HG02642 (cell line): ENCODE results near the gene DNAJC6.
"Not testable (repeated sequence)": the region's sequence is repeated elsewhere in the genome, so short reads cannot be mapped to it uniquely, and the experiment has no call there.

Experiments used
- ATAC-seq: cut with Tn5 transposase; IDR thresholded peaks from one replicate; pipeline ENCODE4 v1.9.1; 2021; ENCODE audit warnings: mild to moderate bottlenecking; ENCODE audit not compliant: unreplicated experiment, poor library complexity

Gene DNAJC6

GRCh38 chr1:65423884-65424572 lies 114.7 kb downstream of the DNAJC6 start:
- no peak for ATAC-seq

DNA sequence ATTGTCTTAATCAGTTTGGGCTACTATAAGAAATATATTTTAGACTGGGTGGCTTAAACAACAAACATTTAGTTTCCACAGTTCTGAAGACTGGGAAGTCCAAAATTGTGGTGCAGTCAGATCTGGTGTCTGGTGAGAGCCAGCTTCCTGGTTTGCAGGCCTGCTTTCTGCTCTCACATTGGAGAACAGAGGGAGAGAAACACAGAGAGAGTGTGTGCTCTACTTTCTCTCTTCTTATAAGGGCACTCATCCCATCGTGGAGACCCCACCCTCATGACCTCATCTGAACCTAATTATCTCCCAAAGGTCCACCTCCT lies 115.2 kb downstream of the DNAJC6 start:
- ATAC-seq = no peak

DNA sequence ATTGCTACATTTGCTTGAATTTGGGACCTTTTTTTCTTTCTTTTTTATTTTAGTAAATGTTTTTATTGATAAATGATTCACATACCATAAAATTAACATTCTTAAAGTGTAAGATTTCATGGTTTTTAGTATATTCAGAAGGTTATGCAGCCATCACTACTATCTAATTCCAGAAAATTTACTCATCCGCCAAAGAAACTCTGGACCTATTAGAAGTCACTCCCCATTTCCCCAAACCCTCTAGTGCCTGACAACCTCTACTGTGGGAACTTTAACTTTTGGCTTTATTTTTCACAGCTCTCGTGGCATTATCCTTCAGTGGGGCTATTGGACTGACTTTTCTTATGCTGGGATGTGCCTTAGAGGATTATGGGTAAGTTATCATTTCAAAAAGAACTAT lies 115.7 kb downstream of the DNAJC6 start:
- ATAC-seq = no peak

DNA sequence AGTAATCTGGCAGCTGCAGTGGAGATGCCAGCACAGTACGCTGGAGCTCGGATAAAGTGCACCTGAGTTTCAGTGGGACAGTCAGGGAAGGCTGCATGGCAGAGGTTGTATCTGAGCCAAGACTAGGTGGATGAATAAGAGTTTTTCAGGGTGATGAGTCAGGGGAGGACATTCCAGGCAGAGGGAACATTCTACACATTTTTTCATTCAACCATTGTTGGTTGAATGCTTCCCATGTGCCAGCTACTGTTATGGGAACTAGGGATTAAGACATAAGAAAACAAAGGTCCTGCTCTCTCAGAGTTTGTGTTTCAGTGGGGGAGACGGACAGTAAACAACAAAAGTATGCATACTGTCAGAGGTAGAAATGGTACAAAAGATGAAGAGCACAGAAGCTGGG lies 116.4 kb downstream of the DNAJC6 start:
- no peak for ATAC-seq

DNA sequence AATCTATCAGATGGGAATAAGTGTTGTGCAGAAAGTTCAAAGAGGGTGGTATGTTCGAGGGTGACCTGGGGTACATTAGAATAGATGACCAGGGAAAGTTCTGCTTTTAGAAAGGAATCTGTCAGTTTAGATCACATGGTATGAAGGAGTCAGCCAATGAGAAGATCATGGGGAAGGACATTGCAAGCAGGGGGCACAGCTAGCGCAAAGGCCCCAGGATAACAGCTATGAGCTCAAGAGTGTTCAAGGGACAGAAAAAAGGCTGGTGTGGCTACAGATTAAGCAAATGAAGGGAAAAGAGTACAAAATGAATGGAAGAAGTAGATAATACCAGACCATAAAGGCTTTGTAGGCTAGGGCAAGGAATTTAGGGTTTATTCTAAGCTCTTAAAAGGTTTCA lies 119.7 kb downstream of the DNAJC6 start:
- ATAC-seq = no peak

GRCh38 chr1:65429806-65430205 lies 120.5 kb downstream of the DNAJC6 start:
- ATAC-seq = no peak

GRCh38 chr1:65431111-65431705 lies 121.9 kb downstream of the DNAJC6 start:
- no peak for ATAC-seq

DNA sequence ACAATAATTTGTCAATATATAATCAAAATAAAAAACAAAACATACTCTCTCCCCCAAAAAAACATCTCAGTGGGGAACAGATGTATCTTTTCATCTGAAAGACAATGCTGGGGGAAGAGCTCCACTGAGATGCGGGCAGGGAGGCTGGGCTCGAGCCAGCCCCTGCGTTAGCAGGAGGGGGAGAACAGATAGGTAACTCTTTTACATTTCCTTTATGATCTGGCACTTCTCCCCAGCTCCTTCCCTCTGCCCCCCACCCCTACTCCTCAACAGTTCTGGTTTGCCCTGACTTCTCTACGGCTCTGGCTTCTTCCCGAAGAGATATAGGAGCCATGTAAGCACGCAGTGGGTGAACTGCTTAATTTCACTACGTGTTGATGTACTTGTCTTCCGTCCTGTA lies 123.6 kb downstream of the DNAJC6 start:
- no peak for ATAC-seq

- no peak for ATAC-seq
Measured at GRCh38 chr1:65434255-65434654, 124.9 kb downstream of the DNAJC6 start.

DNA sequence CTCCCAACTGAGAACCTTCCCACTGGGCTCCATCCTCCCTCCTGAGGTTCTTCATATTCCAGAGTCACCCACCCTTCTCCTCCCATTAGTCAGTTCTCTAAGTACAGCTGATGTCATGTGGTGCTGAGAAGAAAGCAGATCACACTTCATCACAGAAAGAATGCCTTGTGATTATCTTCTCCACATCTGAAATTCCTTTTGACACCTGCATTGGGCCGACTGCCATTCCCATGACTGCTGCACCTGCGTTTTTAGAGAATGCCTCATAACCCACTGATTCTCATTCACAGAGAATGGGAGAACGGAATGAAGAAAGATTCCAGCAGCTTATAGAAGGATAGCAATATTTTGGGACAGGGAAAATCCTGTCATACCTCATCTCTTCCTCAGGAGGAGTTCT lies 125.4 kb downstream of the DNAJC6 start:
- ATAC-seq = no peak

GRCh38 chr1:65435987-65436386 lies 126.6 kb downstream of the DNAJC6 start:
- ATAC-seq = no peak

- ATAC-seq = no peak
Measured at GRCh38 chr1:65437616-65438015, 128.3 kb downstream of the DNAJC6 start.

- ATAC-seq = no peak
Measured at GRCh38 chr1:65440322-65440900, 131.1 kb downstream of the DNAJC6 start.

GRCh38 chr1:65440915-65441314 lies 131.6 kb downstream of the DNAJC6 start:
- no peak for ATAC-seq

GRCh38 chr1:65441464-65441863 lies 132.1 kb downstream of the DNAJC6 start:
- ATAC-seq = no peak

DNA sequence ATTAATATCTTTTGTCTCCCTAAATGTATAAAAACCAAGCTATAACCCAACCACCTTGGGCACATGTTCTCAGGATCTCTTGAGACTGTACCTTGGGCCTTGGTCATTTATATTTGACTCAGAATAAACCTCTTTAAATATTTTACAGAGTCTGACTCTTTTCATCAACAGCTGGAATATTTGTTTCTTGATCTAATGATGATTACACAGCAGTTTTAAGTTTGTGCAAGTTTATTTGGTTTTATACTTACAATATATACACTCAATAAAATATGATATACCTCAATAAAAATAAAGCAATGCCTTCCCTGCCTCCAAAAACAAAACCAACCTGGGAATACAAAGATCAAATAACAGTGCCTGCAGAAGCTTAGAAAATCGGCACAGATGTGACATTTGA lies 133.1 kb downstream of the DNAJC6 start:
- ATAC-seq = no peak

DNA sequence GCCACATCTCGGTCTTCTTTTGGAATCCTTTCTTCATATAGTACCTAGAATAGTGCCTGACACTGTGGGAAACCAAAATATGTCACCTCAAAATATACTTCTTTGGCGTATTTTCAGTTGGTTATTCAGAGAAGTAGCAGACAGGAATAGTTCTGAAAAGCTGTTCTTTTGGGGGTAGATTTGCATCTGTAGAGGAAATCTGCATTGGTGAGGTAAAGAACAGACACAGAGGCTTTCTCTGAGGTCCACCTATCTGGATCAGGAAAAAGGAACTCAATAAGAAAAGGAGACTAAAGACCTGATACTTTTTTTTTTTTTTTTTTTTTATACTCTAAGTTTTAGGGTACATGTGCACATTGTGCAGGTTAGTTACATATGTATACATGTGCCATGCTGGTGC lies 134.3 kb downstream of the DNAJC6 start:
- no peak for ATAC-seq

DNA sequence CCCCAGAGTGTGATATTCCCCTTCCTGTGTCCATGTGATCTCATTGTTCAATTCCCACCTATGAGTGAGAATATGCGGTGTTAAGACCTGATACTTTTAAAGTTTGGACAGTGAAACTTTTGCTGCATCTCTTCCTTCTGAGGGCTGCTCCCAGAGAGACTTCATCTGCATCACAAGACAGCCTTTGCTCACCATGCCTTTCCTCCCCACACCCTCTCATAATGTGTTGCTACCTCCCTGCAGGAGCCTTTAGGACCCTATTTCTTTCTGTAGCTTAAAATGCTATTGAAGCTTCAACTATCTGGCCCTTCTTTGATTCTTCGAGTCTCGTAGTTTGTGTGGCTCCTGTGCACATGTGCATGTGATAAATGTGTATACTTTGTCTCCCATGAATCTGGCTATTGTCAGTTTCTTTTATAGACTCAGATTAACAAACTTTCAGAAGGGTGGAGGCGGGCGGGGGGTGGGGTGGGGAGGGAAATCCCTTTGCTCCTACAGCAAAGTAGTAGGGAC lies 134.8 kb downstream of the DNAJC6 start:
- ATAC-seq = no peak

- no peak for ATAC-seq
Measured at GRCh38 chr1:65445837-65446236, 136.5 kb downstream of the DNAJC6 start.

GRCh38 chr1:65449214-65449823 lies 140.0 kb downstream of the DNAJC6 start:
- no peak for ATAC-seq

DNA sequence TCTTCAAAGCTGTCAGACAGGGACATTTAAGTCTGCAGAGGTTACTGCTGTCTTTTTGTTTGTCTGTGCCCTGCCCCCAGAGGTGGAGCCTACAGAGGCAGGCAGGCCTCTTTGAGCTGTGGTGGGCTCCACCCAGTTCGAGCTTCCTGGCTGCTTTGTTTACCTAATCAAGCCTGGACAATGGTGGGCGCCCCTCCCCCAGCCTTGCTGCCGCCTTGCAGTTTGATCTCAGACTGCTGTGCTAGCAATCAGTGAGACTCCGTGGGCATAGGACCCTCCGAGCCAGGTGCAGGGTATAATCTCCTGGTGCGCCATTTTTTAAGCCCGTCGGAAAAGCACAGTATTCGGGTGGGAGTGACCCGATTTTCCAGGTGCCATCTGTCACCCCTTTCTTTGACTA lies 146.3 kb downstream of the DNAJC6 start:
- not testable (repeated sequence) for ATAC-seq
